ENCODE results near the gene MACROD2.

The MACROD2 gene

DNA sequence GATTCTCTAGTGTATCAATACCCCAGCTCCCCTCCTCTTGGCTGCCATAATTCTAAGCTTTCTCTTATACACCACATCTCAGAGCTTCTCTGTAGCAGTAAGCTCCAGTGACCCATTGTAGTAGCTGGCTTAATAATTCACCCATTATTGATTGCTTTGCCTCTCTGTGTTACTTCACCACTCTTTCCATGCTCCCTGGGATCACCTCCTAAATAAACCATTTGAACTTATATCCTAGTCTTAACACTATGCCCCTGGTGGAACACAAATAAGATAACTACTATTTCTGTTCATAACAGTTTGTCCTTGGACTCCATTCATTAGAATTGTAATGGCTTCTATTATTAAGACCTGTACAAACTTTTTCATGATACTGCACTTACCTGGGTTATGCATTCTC, 1819.0 kb downstream of the MACROD2 start:
- no peak for DNase-seq

DNA sequence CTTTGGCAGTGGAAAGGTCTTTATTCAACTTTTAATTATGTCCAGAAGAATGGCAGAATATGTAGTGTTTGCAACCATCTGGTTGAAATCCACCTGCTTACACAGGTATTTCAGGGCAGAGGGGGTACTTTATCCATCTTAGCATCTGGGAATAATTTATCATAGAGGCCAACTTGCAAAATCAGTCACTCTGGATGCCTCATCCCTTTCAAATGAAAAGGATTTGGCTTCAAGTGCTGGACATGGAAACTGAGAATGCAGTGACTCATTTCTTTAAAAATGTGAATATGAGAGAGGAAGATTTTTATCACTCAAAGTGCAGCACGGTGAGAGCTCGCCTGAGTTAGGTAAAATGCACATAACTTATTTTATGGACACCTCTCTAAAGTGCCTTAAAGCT, 1819.6 kb downstream of the MACROD2 start:
- DNase-seq = no peak

DNA sequence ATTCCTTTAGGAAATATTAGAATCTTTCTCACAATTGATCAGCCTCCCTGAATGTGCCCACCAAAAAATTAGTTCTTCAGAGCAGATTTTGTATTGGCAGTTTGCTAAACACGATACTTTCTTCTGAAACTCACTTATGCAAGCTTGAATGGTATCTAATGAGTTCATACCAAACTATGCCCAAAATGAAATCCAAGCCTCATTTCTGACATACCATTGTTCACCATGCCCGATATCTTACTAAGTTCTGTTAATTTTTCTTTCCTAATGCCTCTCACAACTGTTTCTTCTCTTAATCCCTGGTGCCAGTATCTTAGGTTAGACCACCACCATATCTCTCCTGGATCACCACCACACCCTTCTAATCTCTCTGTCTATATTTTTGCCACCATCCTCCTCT, 1822.0 kb downstream of the MACROD2 start:
- DNase-seq = no peak

DNA sequence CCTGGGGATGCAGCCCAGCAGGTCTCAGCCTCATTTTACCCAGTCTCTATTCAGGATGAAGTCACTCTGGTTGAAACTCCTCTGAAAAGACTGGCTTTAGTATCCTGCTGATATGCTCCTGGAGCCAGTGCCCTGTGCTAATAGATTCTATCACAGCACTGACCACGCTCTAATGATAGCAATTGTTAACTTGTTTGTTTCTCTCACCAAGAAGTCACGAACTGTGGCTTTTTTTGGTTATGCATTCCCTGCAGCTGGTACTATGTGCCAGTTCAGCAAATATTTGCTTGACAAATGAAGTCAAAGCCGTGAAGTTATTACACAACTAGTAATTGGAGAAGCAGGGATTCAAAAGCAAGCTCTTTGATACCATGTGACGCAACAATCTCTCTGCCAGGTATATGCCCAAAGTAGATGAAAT, 1823.3 kb downstream of the MACROD2 start:
- DNase-seq = no peak

DNA sequence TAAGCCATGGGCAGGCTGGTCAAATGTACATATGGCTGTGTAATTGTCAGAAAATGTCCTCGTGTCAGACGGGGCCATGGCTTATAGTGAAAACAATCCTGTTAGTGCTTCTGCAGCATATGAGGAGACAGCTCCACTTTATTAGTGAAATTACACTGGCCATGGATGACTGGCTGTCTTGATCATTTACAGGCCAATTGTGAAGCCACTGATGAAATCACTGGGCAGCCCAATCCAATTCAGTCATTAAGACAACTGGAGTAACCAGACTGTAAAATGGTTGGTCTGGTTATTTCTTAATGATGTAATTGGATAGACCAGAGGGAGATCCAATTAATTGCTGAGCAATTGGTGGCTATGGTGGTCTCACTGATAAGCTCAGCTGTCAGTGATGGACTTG, 1828.4 kb downstream of the MACROD2 start:
- DNase-seq = no peak

DNA sequence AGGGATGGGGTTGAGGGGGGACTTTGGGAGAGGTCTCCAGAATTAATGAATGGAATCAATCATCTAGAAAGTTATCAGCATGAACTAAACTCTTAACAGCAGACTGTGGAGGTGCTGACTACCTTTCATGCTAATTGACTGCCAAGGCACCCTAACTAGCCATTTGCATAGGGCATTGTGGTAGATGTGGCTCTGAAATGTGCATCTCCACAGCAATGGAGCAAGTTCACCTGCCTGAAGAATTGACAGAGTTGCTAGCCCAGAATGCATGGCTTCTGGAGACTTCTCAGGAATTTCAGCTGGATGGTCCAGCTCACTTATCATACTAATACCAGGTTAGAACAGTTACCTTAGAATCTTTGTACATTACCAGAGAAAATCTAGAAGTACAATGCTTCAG, 1832.3 kb downstream of the MACROD2 start:
- DNase-seq = no peak

DNA sequence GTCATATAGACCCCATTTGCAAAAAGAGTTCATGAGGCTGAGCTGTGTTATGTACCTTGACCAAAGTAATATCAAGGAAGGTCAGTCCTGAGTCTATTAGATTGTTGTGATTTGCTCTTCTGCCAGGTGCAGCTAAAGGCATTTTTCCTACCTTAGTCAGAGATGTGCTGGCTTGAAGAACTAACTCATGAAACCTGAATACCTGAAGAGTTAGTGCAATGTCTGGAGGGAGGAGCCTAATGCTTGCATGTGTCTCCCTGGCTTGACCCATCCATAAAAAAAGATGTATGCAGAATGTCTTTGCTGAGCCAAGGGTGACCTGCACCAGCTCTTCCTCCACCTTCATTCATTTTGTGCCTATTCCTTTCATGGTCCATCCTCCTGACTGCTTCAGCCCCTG, 1835.9 kb downstream of the MACROD2 start:
- DNase-seq = no peak

DNA sequence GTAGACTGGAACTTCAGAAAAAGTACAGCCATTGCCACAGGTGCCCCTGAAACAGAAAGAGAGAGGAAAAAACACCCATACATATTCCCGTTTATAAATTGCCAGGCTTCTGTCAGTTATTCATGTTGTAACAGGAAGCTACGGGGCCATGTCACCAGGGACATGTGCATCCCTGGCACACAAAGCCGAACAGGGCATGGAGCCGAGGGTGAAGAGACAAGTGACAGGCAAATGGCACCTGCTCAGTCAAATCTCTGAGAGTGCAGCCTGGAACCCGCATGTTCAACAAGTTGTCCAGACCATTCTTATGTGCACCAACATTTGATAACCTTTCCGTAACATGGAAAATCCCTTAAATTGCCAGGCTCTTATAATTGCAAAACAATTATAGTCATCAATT, 1837.2 kb downstream of the MACROD2 start:
- DNase-seq = no peak

DNA sequence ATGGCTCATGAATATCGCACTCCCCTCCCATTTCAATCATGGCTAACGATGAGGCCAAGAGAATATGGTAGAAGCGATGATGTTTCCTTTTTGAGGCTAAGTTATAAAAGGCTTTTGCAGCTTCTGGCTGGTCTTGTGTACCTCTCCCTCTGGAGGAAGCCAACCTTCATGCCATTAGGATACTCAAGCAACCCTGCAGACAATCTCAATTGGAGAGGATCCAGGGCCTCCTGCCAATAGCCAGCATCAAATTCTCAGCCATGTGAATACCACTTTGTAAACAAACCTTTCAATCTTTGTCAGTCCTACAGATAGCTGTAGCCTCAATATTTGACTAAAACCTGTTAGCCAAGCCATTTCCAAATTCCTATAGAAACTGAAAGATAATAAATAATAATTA, 1839.5 kb downstream of the MACROD2 start:
- DNase-seq = no peak

DNA sequence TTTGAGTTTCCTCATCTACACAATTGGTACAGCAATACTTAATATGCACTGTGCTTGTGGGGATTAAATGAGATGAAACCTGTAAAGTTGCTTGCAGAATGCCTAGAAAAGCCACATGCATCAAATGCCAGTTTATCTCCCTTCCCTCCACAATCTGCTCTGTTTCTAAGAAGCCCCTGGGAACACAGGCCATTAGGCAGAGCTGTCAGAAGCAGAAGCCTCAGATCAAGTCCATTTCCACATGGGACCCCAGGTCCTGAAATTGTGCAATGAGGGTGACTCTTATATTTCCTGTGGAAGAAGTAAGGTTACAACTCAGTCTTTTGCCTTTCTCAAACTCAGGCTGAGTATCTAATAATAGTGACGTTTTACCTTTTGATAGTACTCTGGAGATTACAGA, 1840.5 kb downstream of the MACROD2 start:
- no peak for DNase-seq

DNA sequence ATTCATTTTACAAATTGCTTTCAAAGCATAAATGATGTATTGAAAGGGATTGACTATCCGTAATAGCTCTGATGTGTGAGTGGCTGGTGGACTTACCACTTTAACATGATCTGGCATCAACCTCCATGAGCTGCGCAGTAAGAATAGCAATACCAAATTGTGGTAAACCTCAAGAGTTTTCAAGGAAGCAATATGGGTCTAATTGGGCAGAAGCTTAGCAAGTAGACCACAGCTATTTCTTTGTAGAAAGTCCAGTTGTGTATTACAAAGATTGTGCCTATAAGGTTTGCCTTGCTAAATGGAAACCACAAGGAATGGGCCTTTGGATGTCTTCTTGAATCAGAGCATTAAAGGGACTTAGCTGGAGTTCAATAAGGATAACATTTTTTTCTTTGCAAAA, 1841.3 kb downstream of the MACROD2 start:
- DNase-seq = no peak

DNA sequence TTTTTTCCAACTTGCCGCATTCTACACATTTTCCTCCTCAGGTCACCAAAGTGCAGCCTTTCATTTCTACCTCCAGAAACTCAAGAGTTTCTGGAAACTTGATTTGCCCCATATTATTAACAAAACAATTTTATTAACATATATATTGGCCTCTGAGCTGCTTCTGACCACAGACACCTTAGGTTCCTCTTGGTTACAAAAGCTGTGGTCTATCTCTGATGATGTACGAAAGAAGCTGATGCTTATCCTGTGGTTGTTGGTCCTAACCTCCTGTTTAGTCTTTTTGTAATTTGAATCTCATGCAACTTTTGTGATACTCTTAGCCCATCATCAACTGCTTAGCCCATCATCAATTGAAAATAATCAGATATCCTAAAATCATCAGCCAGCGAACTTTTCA, 1842.2 kb downstream of the MACROD2 start:
- no peak for DNase-seq

DNA sequence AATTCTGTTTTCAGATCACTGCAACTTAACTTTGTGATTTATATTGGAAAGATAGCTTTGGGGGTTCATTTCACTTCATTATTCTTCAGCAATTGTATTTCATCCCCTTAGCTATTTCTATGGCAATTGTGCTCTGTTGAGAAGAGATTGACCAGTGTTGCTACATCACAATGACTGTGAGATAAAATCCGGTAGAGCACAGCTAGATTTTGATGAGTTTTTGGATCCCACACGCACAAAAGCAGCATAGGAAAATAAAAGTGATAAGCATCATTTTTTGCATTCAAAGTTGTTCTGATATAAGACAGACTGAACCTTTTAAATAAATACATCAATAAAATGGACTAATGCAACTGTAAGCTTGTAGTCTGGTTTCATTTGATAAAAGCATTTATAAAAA, 1843.2 kb downstream of the MACROD2 start:
- no peak for DNase-seq

DNA sequence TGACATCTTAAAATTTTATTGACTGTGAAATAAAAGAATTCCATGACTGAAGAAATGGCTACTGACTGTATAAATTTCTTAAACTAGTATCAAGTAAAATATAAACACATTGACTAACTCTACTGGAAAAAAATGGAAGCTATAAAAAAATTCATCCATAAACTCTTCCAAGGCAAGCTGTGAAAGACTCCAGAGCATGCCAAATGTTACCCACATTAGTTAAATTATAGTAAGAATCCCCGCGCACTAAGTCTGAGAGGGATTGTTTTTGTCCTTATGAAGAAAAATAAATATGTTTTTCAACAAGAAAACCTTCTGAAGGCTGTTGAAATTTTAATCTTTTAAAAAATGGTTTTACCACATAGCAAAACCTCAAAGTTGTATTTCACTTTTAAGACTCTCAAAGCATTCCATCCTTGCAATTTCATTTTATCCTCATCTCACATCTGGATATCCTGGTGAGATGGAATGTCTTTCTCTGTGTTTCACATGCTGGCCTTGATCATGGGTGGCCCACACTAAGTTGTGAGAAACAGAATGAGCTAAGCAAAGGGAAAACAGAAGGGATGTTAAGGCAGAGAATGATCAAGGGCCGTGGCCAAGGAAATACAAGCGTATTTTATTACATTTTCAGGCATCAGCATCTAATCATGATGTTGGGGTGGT, 1845.5 kb downstream of the MACROD2 start:
- DNase-seq = no peak

DNA sequence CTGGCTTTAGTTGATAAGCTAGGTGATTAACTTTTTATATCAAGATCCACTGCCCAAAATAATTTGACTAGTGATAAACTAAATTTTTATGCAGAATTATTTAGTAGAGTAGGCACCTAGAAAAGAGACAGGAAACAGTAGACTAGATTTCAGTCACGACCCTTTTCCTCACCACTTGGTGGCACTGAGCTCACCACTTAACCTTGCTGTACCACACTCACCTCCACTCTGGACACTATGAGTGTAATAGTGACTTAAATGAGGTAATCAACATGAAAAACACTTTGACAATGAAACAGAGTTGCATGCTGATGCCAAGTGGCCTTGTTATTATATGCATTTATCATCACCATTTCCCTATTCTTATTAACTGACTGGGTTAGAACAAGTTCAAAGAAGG, 1847.6 kb downstream of the MACROD2 start:
- no peak for DNase-seq

DNA sequence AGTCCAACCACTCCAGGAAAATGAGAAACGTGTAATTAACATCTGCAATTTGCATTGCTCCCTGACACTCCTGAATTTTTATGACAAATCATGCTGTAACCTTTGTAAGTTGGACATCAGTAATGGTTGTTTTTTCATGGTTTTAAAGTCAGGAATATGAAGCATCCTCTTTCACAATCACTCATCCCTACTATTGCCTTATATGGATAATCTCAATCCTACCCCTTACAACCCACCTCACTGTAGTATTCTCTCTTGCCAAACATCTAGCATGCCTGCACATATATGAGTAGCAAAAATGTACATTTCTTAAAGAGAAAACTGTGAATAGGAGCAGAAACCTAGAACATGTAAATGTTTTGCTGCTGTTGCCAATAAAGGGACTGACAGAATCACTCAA, 1848.5 kb downstream of the MACROD2 start:
- no peak for DNase-seq

DNA sequence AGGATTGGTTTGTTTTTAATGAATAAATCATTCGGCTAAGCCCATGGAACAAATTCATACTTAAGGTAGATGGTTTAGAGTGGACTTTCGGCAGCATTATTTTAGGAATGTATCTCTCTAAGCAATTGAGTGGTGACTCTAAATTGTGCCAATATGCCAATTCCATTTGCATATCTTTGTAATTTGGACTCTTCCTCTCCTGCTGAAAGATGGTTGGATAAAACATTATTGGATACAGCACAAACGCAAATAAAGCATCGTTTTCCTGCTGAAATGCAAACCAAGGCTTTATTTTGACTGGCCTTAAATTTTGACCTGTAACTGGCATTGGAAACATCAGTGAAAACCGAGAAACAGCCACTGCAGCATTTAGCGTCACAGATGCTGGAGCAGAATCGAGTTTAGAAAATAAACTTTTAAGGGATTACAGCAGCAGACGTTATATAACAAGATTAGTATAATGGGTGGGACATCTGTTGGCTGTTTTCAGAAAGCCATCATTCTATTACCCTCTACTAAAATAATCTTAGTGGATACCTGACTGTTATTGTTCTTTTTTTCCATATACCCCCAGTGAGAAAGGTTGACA, 1852.0 kb downstream of the MACROD2 start:
- no peak for DNase-seq

DNA sequence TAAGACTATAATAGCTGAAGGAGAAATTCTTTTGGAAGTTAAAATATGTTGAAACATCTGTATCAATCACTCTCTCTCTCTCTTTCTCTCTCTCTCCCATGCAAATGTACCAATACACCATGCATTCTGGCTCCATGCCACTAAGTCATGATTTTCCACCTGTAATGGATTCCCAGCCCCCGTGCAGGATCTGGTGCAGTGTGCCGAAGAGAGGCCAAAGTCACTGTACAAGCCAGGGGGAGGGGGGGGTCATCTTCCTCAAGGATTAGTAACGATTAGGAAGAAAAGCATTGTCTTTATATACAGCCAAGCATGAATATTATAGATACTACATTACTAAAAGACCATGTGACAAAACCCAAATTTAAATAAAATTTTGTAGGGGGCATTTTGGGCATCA, 1852.8 kb downstream of the MACROD2 start:
- DNase-seq = no peak

DNA sequence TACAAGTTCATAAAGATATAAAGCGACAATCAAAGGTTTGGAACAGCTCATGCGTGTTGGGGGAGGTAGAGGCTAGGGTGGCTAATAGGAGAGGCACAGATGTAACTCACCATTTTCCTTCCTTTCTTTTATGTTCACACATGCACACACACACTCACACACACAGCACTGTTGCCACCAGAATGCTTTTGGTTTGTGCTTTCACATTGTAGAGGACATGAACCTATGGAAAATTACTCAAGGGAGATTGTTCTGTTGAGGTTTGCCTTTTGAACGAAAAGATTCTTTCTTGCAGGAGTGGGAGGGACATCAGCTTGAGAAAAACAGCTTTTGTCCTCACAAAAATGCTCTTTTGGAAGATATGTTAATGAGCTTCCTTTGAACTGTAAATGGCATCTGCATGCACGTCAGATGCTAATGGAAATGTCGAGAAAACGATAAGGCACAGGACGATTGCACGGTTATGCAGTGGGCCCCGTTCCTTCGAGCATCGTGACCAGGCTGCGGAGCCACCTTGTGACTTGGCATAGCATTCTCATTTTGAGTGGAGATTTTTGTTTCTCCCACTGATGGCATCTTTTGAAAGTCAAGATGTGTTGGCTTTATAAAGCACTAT, 1853.8 kb downstream of the MACROD2 start:
- DNase-seq = no peak

DNA sequence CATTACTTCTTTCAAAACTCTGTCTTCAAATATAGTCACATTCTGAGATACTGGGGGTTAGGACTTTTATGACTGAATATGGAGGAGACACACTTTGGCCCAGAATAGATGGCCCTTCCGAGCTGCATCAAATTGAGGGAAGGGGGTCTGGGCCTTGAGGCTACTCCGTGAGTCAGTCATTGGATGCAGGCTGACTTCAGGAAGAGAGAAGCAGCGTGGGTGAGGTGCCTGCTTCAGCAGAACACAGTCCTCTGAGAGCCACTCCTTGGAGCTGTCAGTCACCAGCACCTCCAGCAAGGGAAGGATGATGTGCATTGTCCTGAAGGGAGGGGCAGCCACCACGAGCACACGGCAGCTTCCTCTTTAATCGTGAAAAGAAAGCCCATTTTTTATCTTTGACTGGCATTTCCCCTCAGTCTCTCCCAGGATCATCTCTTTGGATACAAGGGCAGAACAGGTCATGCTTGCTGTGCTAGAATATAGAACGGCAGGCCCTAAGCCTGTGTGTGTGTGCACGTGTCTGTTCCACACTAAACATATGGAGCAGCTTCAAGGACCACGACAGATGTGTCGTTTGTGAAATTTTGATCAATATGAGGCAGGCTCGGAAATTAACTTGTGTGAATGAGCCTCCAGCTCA, 1856.4 kb downstream of the MACROD2 start:
- no peak for DNase-seq

DNA sequence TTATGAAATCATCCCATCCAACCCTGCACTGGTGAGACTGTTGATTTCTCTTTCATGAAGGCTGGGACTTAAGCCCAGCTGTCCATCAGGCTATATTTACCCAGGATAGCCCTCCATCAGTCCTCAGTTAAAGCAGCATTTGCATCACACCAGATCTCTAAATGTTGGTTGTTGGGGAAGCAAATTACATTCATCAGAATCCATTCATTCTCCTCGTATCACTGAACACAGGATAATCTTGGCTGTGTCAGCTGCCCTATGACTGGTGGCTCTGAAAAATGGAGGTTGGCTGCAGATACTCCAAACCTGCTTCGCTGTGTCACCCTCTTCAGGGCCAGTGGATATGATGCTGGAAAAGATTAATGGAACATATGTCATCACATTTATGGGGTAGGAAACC, 1859.6 kb downstream of the MACROD2 start:
- no peak for DNase-seq

DNA sequence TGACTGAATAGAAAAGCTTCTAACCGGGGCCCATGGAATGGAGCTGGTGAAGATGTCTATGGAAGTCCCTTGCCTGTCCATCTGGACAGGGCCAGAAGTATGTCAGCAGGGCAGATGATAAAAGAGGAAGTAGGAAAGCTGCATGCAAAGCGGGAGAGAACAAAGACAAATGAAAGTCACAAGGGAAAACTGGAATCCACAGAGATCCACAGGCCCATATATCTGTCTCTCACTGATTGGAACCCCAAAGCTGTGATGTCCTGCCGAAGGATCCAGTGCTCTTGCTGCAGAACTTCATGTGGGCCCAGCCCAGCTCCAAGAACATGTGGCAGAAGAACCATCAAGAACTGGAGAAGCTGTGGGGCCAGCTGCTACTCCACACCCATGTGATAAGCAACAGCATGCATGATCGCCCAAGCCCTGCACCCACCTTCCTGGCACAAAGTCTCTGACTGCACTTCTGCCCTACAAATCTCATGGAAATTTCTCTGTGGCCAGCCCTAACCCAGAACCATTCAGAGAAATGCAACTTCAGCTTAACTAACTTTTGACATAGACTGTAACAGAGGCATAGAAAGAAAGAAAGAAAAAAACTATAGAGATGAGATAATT, 1862.0 kb downstream of the MACROD2 start:
- DNase-seq = no peak

DNA sequence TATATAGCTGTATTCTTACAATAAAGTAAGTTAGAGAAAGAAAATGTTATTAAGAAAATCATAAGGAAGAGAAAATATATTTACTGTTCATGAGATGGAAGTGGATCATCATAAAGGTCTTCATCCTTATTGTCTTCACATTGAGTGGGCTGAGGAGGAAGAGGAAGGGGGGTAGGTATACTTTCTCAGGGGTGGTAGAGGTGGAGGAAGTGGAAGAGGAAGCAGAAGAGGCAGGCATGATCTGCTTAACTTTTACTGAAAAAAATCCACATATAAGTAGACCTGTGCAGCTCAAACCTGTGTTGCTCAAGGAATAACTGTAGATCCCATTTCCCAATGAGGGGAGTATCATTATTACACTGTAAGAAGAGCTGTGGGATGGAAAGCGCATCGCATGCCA, 1863.7 kb downstream of the MACROD2 start:
- no peak for DNase-seq

DNA sequence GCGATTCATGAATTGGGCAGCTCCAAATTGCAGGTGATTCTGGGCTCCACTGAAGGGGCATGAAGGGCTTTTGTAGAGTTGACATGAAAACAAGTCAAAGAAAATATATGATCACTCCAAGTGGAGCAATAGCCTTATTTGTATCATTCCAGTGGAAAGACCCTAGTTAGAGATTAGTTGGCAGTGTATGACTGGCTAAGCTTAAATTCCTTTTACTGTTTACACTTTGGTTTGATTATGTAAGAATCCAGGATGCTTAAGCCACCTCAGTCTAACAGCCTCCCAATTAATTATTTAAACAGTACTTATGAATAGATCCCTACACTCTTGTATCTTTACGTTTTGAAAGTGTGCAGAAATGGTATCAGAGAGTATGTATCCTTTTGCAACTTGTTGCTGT, 1865.5 kb downstream of the MACROD2 start:
- no peak for DNase-seq
